H1 (cell line): ENCODE results near the gene GJC2. TPM values are rescaled to one million over a fixed set of nuclear protein-coding genes. Genes with fewer than 3 reads are reported as not detected.

Source experiments
- CTCF ChIA-PET: fragments of 300-600 bp; sonication (Branson Sonifier 250); formaldehyde crosslinking; loops from one replicate; lab custom pipeline; 2021; ENCODE audit not compliant: partially characterized antibody; lab: Charles Lee
- POLR2A ChIA-PET: fragments of 300-600 bp; sonication (Branson Sonifier 250); formaldehyde crosslinking; loops from one replicate; lab custom pipeline; 2021; ENCODE audit warnings: inconsistent platforms; ENCODE audit not compliant: partially characterized antibody; lab: Charles Lee
- DNase-seq, 2 experiments: peaks; one replicate each; pipeline versions ENCODE4 v3.0.0 to v3.0.0-alpha.2; 2010 to 2022; ENCODE audit warnings: low spot score in 2 of 2, low read depth in 1 of 2, mixed read lengths in 1 of 2
- FAIRE-seq: peaks from 2 replicates; lab custom pipeline; 2011; peaks lifted over from hg19 to GRCh38; lab: Jason Lieb, UNC
- H2AFZ ChIP-seq: 2 replicates; pipeline ENCODE4 v1.8.1; 2012; ENCODE audit warnings: low read length, inconsistent platforms
- H2AK5ac ChIP-seq: 2 replicates; pipeline ENCODE4 v1.6.1; 2013; ENCODE audit warnings: low read depth, low read length
- H2BK120ac ChIP-seq: replicated peaks from 2 replicates; pipeline ENCODE3; 2013; ENCODE audit warnings: low read depth, low read length, inconsistent platforms
- H2BK12ac ChIP-seq: 2 replicates; pipeline ENCODE4 v1.6.1; 2013; ENCODE audit warnings: low read depth, low read length
- H2BK15ac ChIP-seq: 2 replicates; pipeline ENCODE4 v1.6.1; 2013; ENCODE audit warnings: low read length
- H2BK20ac ChIP-seq: 2 replicates; pipeline ENCODE4 v1.6.1; 2013; ENCODE audit warnings: low read length
- H2BK5ac ChIP-seq: 2 replicates; pipeline ENCODE4 v1.6.1; 2013; ENCODE audit warnings: low read depth, low read length
- H3K14ac ChIP-seq: 2 replicates; pipeline ENCODE4 v1.6.1; 2013; ENCODE audit warnings: inconsistent platforms; ENCODE audit not compliant: insufficient read length
- H3K18ac ChIP-seq: 2 replicates; pipeline ENCODE4 v1.6.1; 2013; ENCODE audit warnings: low read length; ENCODE audit errors: extremely low read depth
- H3K23ac ChIP-seq: 2 replicates; pipeline ENCODE4 v1.6.1; 2013; ENCODE audit warnings: inconsistent platforms; ENCODE audit not compliant: insufficient read length
- H3K23me2 ChIP-seq: 2 replicates; pipeline ENCODE4 v1.6.1; 2013; ENCODE audit warnings: low read depth, low read length
- H3K27ac ChIP-seq: 2 replicates; pipeline ENCODE4 v1.6.1; 2011; ENCODE audit warnings: low read depth, low read length, inconsistent platforms
- H3K27me3 ChIP-seq, 4 experiments: replicated peaks in 1 of 4; 1 replicate in 1 of 4; 2 replicates in 3 of 4; pipeline versions ENCODE4 v1.6.1 to v1.8.1; 2011 to 2013; ENCODE audit warnings: low read length in 3 of 4, mild to moderate bottlenecking in 3 of 4, inconsistent platforms in 2 of 4, mixed read lengths in 2 of 4, moderate library complexity in 1 of 4; ENCODE audit not compliant: control insufficient read depth in 3 of 4, insufficient read depth in 3 of 4; ENCODE audit errors: extremely low read depth in 1 of 4
- H3K36me3 ChIP-seq, 4 experiments: 2 replicates each; pipeline versions ENCODE4 v1.6.1 to v1.8.1; 2011 to 2013; ENCODE audit warnings: mild to moderate bottlenecking in 4 of 4, low read length in 3 of 4, moderate library complexity in 2 of 4, control low read depth in 1 of 4, inconsistent platforms in 1 of 4; ENCODE audit not compliant: insufficient read depth in 4 of 4, control insufficient read depth in 2 of 4
- H3K4ac ChIP-seq: replicated peaks from 2 replicates; pipeline ENCODE3; 2013; ENCODE audit warnings: low read length, low read depth, mixed read lengths, inconsistent platforms; ENCODE audit not compliant: insufficient read length
- H3K4me1 ChIP-seq, 4 experiments: replicated peaks in 1 of 4; 1 replicate in 1 of 4; 2 replicates in 3 of 4; pipeline versions ENCODE4 v1.6.1 to v1.8.1; 2011 to 2013; ENCODE audit warnings: low read length in 3 of 4, inconsistent platforms in 2 of 4, mixed read lengths in 1 of 4; ENCODE audit not compliant: insufficient read depth in 4 of 4, control insufficient read depth in 3 of 4
- H3K4me2 ChIP-seq, 2 experiments: 2 replicates each; pipeline versions ENCODE4 v1.6.1 to v1.8.1; 2011 to 2013; ENCODE audit warnings: low read depth in 2 of 2, low read length in 2 of 2, control low read depth in 1 of 2, inconsistent platforms in 1 of 2, mild to moderate bottlenecking in 1 of 2; ENCODE audit not compliant: insufficient read depth in 1 of 2
- H3K4me3 ChIP-seq, 4 experiments: fragments of 200-600, 300-600 bp in 1 of 4; sonication (generic), shearing (Covaris generic), sonication (Bioruptor Twin) in 1 of 4; 2 replicates each; pipeline versions ENCODE4 v1.5.1 to v1.8.1; 2011 to 2016; ENCODE audit warnings: low read length in 4 of 4, low read depth in 3 of 4, control low read depth in 2 of 4, inconsistent platforms in 2 of 4, mild to moderate bottlenecking in 2 of 4, mixed read lengths in 1 of 4, moderate library complexity in 1 of 4; ENCODE audit not compliant: insufficient read depth in 2 of 4; ENCODE audit errors: extremely low read depth in 1 of 4
- H3K56ac ChIP-seq: replicated peaks from 2 replicates; pipeline ENCODE3; 2013; ENCODE audit warnings: low read depth, mild to moderate bottlenecking, mixed read lengths, low read length, inconsistent platforms; ENCODE audit not compliant: insufficient read length
- H3K79me1 ChIP-seq: 2 replicates; pipeline ENCODE4 v1.6.1; 2013; ENCODE audit warnings: low read depth, low read length, control low read depth
- H3K79me2 ChIP-seq, 2 experiments: 2 replicates each; pipeline versions ENCODE4 v1.6.1 to v1.8.1; 2012 to 2013; ENCODE audit warnings: low read length in 2 of 2, mild to moderate bottlenecking in 2 of 2, inconsistent platforms in 1 of 2; ENCODE audit not compliant: insufficient read depth in 2 of 2, control insufficient read depth in 1 of 2
- H3K9ac ChIP-seq, 4 experiments: replicated peaks in 1 of 4; 1 replicate in 1 of 4; 2 replicates in 3 of 4; pipeline versions ENCODE4 v1.6.1 to v1.8.1; 2011 to 2013; ENCODE audit warnings: low read depth in 3 of 4, low read length in 3 of 4, control low read depth in 2 of 4, mild to moderate bottlenecking in 2 of 4, moderate library complexity in 2 of 4, inconsistent platforms in 1 of 4; ENCODE audit errors: extremely low read depth in 1 of 4
- H3K9me3 ChIP-seq, 2 experiments: 2 replicates each; pipeline versions ENCODE4 v1.6.1 to v1.8.1; 2012 to 2013; ENCODE audit warnings: mild to moderate bottlenecking in 2 of 2, moderate library complexity in 2 of 2, control low read depth in 1 of 2, inconsistent platforms in 1 of 2, low read depth in 1 of 2, low read length in 1 of 2, mixed read lengths in 1 of 2; ENCODE audit not compliant: insufficient read depth in 2 of 2
- H4K20me1 ChIP-seq, 2 experiments: replicated peaks in 1 of 2; 2 replicates each; pipeline versions ENCODE3 to v1.8.1; 2011 to 2013; ENCODE audit warnings: inconsistent platforms in 2 of 2, low read length in 2 of 2, mild to moderate bottlenecking in 1 of 2; ENCODE audit not compliant: insufficient read depth in 2 of 2, control insufficient read depth in 1 of 2
- H4K5ac ChIP-seq: 2 replicates; pipeline ENCODE4 v1.6.1; 2013; ENCODE audit warnings: low read length, low read depth, mixed read lengths, inconsistent platforms; ENCODE audit not compliant: insufficient read length
- H4K8ac ChIP-seq: 2 replicates; pipeline ENCODE4 v1.8.0; 2013; ENCODE audit warnings: mild to moderate bottlenecking, moderate library complexity, low read length, inconsistent platforms; ENCODE audit not compliant: insufficient read depth; ENCODE audit errors: extremely low read depth
- H4K91ac ChIP-seq: replicated peaks from 2 replicates; pipeline ENCODE3; 2013; ENCODE audit warnings: low read length, mixed read lengths, inconsistent platforms; ENCODE audit not compliant: insufficient read length
- CBX5 ChIP-seq: fragments of 300-800, 300-1000 bp; sonication (generic); IDR thresholded peaks from 2 replicates; pipeline ENCODE4 v1.7.1; 2016; ENCODE audit warnings: antibody characterized with exemption, low read length, low read depth
- RAD21 ChIP-seq, 2 experiments: IDR thresholded peaks in 1 of 2; conservative IDR thresholded peaks in 1 of 2; 2 replicates each; pipeline ENCODE4 v1.6.1; 2011; ENCODE audit warnings: low read depth in 2 of 2, low read length in 2 of 2, improper control_type of control experiment in 1 of 2, inconsistent platforms in 1 of 2, mild to moderate bottlenecking in 1 of 2, moderate library complexity in 1 of 2
- SAP30 ChIP-seq: fragments of 300-600 bp; sonication (generic); IDR thresholded peaks from 2 replicates; pipeline ENCODE4 v1.7.1; 2012; ENCODE audit warnings: low read length, moderate library complexity, mild to moderate bottlenecking, inconsistent platforms; ENCODE audit not compliant: insufficient read depth, insufficient replicate concordance
- SP4 ChIP-seq: IDR thresholded peaks from 2 replicates; pipeline ENCODE4 v1.6.1; 2012; ENCODE audit warnings: low read length, inconsistent platforms
- WGBS, 2 experiments: shearing (Covaris generic) in 1 of 2; methylation state at CpG; one replicate each; pipeline versions ENCODE4 v1.1.6 to v1.1.7; 2013 to 2015; ENCODE audit warnings: low lambda C conversion rate in 2 of 2, mixed read lengths in 2 of 2, inconsistent platforms in 1 of 2, low coverage in 1 of 2, missing lambda C conversion rate in 1 of 2; ENCODE audit not compliant: insufficient replicate concordance in 2 of 2, insufficient coverage in 1 of 2, insufficient read length in 1 of 2; ENCODE audit errors: extremely low coverage in 1 of 2, missing lambda C conversion rate in 1 of 2; 5-methylcytosine and 5-hydroxymethylcytosine counted together
- polyA plus RNA-seq, 7 experiments: library from polyadenylated mRNA; depleted of rRNA in 3 of 7; stranded (reverse) in 5 of 7; unstranded in 2 of 7; fragments of >200 nt in 5 of 7; fragments of 200-250 nt in 2 of 7; gene quantifications; 1 replicate in 5 of 7; 2 replicates in 1 of 7; 4 replicates in 1 of 7; pipeline versions ENCODE4 v1.2.1 to v1.2.3, GENCODE V29; 2011 to 2013; ENCODE audit warnings: missing spikeins in 2 of 7, mixed read lengths in 2 of 7
- total RNA-seq: library from RNA; stranded (reverse); fragmentation: NEBNext Ultra II Directional; extraction: Animal tissue kit (Norgen Biotek cat#: 25700); gene quantifications from 2 replicates; pipeline ENCODE4 v1.2.1, GENCODE V29; 2021

Gene GJC2
- total and polyA plus RNA-seq, 2 of the 8 experiments (the other 6 are each of a cell fraction or from before 2014, with no cell fraction given), result 0.17 to 0.54 TPM

DNA sequence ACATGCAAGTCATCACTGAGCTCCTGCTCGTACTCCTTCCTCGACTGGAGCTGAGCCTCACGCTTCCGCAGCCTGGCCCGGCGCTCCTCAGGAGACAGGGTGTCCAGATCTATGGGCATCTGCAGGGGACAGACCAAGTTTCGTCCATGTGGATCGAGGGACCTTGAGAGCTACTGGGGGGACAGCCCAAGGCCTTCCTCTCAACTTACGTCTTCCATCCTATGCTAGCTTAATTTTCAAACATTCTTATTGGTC, 43.0 kb upstream of the GJC2 start:
- Histone ChIP-seq H3K14ac (no peak overlapping the region), H4K20me1 (peaks cover 0 to 13% of the 10 kb centered on the region in 2 experiments), H3K79me1 (peaks cover 12% of the 10 kb centered on the region; the same call in 1 of the 2 replicates), H4K8ac (no peak overlapping the region), H3K18ac (no peak overlapping the region)
- 91% methylated on average over 9 of the region's 9 CpGs; no CpG with 5 or more reads in 1 of the 2 experiments for WGBS, 2 experiments
- no peak for FAIRE-seq
- no peak for TF ChIP-seq CBX5
- TF ChIP-seq SAP30, result no peak
- TF ChIP-seq SP4, result no peak
- TF ChIP-seq RAD21 (IDR thresholded peaks at IDR 0.05 in 1 of 2, conservative IDR thresholded peaks at IDR 0.05 in 1 of 2; ENCODE audit: low read depth in 2 of 2, low read length in 2 of 2), result no peak
- TF ChIP-seq, all 59 proteins: peak for 0
- Histone ChIP-seq H2BK12ac (no peak overlapping the region), H3K56ac (no peak overlapping the region), H3K27ac (no peak overlapping the region), H3K36me3 (peaks cover 3 to 16% (median 8%) of the 10 kb centered on the region in 4 experiments; a peak in 5 of 8 replicates), H2BK120ac (no peak overlapping the region), H3K4me1 (peaks cover 0 to 7% (median 2%) of the 10 kb centered on the region in 4 experiments; a peak in 6 of 7 replicates), H3K9ac (no peak overlapping the region), H3K23me2 (peaks cover 14% of the 10 kb centered on the region; the same call in 1 of the 2 replicates), H3K79me2 (peaks cover 3 to 8% of the 10 kb centered on the region in 2 experiments; a peak in 2 of 4 replicates), H2BK5ac (no peak overlapping the region), H2AFZ (no peak overlapping the region), H3K4ac (no peak overlapping the region), H4K91ac (no peak overlapping the region), H2AK5ac (no peak overlapping the region), H3K4me3 (no peak overlapping the region), H3K4me2 (no peak overlapping the region), H3K27me3 (peaks cover 0 to 6% (median 5%) of the 10 kb centered on the region in 4 experiments; a peak in 2 of 7 replicates), H2BK20ac (no peak overlapping the region), H3K23ac (no peak overlapping the region), H4K5ac (no peak overlapping the region), H3K9me3 (no peaks in the 10 kb centered on the region), H2BK15ac (no peak overlapping the region)
- DNase-seq, result no peak
- ChIA-PET CTCF (interaction anchor here (0.9 to 1.8 kb wide), 5 partner anchors 15 to 365 kb away, joined by 3 to 8 read pairs (median 3); no protein-coding TSS in a partner anchor), POLR2A (interaction anchor here (0.8 to 2.1 kb wide), 5 partner anchors 9 to 351 kb away, joined by 3 to 7 read pairs (median 4); a partner anchor contains a TSS)
